ELF-1 (cell line): ENCODE measurements around the gene ATP2B3.

Experiments used
- DNase-seq: peaks from one replicate; pipeline ENCODE4 v3.0.0-alpha.2; 2016; ENCODE audit warnings: low read depth, low spot score

Gene ATP2B3

GRCh38 chrX:153568451-153569011 is 51.1 kb downstream of the ATP2B3 start:
- DNase-seq, result no peak

GRCh38 chrX:153569475-153569874 is 52.0 kb downstream of the ATP2B3 start:
- DNase-seq, result no peak

GRCh38 chrX:153571534-153571908 is 54.1 kb downstream of the ATP2B3 start:
- DNase-seq, result no peak

- no peak for DNase-seq
These were observed 55.2 kb downstream of the ATP2B3 start for GRCh38 chrX:153572601-153573000.

- no peak for DNase-seq
These were observed 56.5 kb downstream of the ATP2B3 start for GRCh38 chrX:153573984-153574383.

- DNase-seq, result peak; percentile 71
These were observed 58.9 kb downstream of the ATP2B3 start for GRCh38 chrX:153576239-153576870.

- no peak for DNase-seq
These were observed 59.5 kb downstream of the ATP2B3 start for GRCh38 chrX:153576961-153577360.

- DNase-seq, result peak; percentile 69
These were observed 60.9 kb downstream of the ATP2B3 start for GRCh38 chrX:153578200-153578835.

- DNase-seq, result no peak
These were observed 61.4 kb downstream of the ATP2B3 start for GRCh38 chrX:153578889-153579288.

- DNase-seq, result peak; percentile 69
These were observed 63.4 kb downstream of the ATP2B3 start for GRCh38 chrX:153580700-153581386.

GRCh38 chrX:153582896-153583295 is 65.5 kb downstream of the ATP2B3 start:
- DNase-seq, result peak; percentile 82

GRCh38 chrX:153583433-153583832 is 66.0 kb downstream of the ATP2B3 start:
- no peak for DNase-seq

- DNase-seq, result no peak
These were observed 68.4 kb downstream of the ATP2B3 start for GRCh38 chrX:153585827-153586226.

GRCh38 chrX:153587342-153587741 is 69.9 kb downstream of the ATP2B3 start:
- no peak for DNase-seq

GRCh38 chrX:153588021-153588781 is 70.8 kb downstream of the ATP2B3 start:
- DNase-seq, result no peak

- DNase-seq, result no peak
These were observed 71.5 kb downstream of the ATP2B3 start for GRCh38 chrX:153588782-153589446.

GRCh38 chrX:153590961-153591956 is 73.8 kb downstream of the ATP2B3 start:
- DNase-seq, result no peak

GRCh38 chrX:153592091-153592833 is 74.8 kb downstream of the ATP2B3 start:
- DNase-seq, result no peak

- no peak for DNase-seq
These were observed 75.7 kb downstream of the ATP2B3 start for GRCh38 chrX:153592966-153593688.
